ENCODE results near the gene PCBP2.
"Not testable (repeated sequence)": the region's sequence is repeated elsewhere in the genome, so short reads cannot be mapped to it uniquely, and the experiment has no call there.

The PCBP2 gene

GRCh38 chr12:53439582-53439981 is 12.3 kb upstream of the PCBP2 start:
- DNase-seq (ENCODE audit: low read depth in 2 of 2, low spot score in 1 of 2): not testable (repeated sequence)

- DNase-seq (ENCODE audit: low read depth in 2 of 2, low spot score in 1 of 2): peak; percentile 96 to 97
Observed at GRCh38 chr12:53441040-53441833, 10.7 kb upstream of the PCBP2 start, which contains the start of gene PRR13. PRR13 (plus strand) TSS chr12:53441734; CDS start chr12:53442715, 981 bp downstream.

- no peak for DNase-seq (ENCODE audit: low read depth in 2 of 2, low spot score in 1 of 2)
Observed at GRCh38 chr12:53443955-53444354, 7.9 kb upstream of the PCBP2 start.

DNA sequence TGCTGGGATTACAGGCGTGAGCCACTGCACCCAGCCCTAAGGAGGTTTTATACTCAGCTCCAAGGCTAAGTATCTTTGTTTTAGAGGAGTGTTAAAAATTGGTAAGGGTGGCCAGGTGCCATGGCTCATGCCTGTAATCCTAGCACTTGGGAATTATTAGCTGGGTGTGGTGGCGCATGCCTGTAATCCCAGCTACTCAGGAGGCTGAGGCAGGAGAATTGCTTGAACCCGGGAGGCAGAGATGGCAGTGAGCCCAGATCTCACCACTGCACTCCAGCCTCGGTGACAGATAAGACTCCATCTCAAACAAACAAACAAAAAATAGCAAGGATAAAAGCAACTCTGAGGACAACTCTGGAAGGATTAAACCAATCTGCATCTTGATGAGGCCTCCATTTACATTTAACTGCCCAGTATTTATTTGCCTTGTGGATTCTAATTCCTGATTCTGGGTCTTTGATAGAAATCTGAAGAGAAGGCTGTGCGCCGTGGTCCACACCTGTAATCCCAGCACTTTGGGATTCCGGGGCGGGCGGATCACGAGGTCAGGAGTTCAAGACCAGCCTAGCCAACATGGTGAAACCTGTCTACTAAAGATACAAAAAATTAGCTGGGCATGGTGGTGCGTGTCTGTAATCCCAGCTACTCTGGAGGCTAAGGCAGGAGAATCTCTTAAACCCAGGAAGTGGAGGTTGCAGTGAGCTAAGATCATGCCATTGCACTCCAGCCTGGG is 7.1 kb upstream of the PCBP2 start:
- not testable (repeated sequence) for DNase-seq (ENCODE audit: low read depth in 2 of 2, low spot score in 1 of 2)

DNA sequence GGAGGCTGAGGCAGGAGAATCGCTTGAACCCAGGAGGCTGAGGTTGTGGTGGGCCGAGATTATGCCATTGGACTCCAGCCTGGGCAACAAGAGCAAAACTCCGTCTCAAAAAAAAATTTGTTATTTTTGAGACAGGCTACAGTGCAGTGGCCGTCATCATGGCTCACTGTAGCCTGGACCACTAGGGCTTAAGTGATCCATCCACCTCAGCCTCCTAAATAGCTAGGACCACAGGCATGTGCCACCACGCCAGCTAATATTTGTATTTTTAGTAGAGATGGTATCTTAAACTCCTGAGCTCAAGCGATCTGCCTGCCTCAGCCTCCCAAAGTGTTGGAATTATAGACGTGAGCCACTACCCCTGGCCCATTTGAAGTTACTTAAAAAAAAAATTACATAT is 966 bp upstream of the PCBP2 start:
- DNase-seq (ENCODE audit: low read depth in 2 of 2, low spot score in 1 of 2): no peak

- DNase-seq (ENCODE audit: low read depth in 2 of 2, low spot score in 1 of 2): peak; percentile 59 to 61
Observed at GRCh38 chr12:53452159-53453077, 516 bp downstream of the PCBP2 start.

- DNase-seq (ENCODE audit: low read depth in 2 of 2, low spot score in 1 of 2): no peak
Observed at GRCh38 chr12:53453953-53454640, 2.2 kb downstream of the PCBP2 start.

DNA sequence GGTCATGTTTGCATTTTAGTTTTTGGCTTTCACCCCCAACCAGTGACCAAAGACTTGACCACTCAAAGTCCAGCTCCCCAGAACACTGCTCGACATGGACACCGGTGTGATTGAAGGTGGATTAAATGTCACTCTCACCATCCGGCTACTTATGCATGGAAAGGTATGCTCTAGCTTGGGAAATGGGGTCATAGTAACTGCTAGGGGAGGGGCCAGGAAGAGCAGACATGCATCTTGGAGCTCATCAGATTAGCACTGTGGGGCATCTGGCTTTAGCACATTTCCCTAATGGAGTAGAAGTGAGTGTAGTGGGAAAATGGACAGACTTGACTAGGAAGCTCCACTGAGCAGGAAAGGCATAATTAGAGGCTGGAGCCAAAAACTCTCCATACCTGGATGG is 2.8 kb downstream of the PCBP2 start:
- DNase-seq (ENCODE audit: low read depth in 2 of 2, low spot score in 1 of 2): no peak

GRCh38 chr12:53456654-53457366 is 4.9 kb downstream of the PCBP2 start:
- DNase-seq (ENCODE audit: low read depth in 2 of 2, low spot score in 1 of 2): no peak

DNA sequence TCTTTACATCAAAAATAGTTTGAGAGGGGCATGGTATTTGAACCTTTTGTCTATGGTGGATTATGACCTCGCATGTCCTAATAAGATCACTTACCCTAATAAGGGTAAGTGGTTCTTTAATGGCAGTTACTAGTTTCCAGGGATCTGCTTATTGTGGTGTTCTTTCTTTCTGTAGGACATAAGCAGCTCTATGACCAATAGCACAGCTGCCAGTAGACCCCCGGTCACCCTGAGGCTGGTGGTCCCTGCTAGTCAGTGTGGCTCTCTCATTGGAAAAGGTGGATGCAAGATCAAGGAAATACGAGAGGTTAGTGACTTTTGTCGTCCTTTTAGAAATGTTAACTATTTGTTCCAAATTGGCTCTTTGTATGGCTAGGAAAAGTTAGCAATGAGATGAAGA is 7.2 kb downstream of the PCBP2 start:
- DNase-seq (ENCODE audit: low read depth in 2 of 2, low spot score in 1 of 2): no peak

DNA sequence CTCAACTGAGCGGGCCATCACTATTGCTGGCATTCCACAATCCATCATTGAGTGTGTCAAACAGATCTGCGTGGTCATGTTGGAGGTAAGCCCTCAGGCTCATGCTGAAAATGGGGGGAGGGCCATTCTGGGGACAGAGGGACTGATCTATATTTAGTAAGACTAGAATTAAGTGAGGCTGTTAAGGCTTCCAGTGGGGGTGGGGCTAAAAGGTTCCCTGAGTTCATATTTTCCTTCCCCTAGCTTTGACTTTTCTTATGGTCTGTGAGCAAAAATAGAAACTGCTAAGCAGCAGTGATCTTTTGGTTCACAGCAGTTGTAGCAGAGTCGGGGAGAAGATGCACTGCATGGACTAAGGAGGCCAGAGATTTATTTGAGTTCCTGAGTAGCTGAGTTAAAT is 9.2 kb downstream of the PCBP2 start:
- no peak for DNase-seq (ENCODE audit: low read depth in 2 of 2, low spot score in 1 of 2)

- DNase-seq (ENCODE audit: low read depth in 2 of 2, low spot score in 1 of 2): no peak
Observed at GRCh38 chr12:53461591-53461990, 9.7 kb downstream of the PCBP2 start.

GRCh38 chr12:53462935-53463334 is 11.0 kb downstream of the PCBP2 start:
- DNase-seq (ENCODE audit: low read depth in 2 of 2, low spot score in 1 of 2): no peak

DNA sequence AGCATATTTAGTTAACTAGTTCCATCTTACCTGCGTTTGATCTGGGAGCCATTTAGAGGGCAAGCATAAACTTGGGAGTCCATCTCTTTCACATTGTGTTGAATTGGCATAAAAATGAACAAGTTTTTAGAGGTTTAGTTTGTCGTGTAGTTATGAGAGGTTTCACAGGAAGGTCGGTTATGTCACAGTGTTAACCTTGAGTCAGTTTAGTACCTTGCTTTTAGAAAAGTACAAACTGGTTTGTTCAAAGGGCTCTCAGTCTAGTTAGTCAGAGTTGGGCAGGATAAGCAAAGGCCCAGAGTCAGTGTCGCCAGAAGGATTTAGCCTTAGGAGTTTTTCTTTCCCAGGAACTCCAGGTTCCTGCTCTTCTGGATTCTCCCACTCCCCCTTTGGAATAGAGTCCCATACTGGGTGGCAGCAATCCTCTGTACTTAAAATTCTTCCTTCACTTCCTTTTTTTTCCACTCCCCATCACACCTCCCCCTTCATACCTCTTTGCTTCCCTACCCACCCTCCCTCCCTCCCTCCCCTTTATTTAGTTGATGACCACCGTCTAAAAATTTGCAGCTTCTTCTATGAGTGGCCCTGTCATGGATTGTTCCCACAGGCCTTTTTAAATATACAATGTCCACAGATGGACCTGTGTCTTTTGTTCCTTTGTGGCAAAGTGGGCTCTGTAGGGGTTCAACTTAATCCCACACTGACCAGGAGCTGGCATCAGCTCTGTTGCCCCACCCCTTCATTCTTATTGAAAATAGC is 12.1 kb downstream of the PCBP2 start:
- DNase-seq (ENCODE audit: low read depth in 2 of 2, low spot score in 1 of 2): no peak

GRCh38 chr12:53464685-53465418 is 12.9 kb downstream of the PCBP2 start:
- no peak for DNase-seq (ENCODE audit: low read depth in 2 of 2, low spot score in 1 of 2)

DNA sequence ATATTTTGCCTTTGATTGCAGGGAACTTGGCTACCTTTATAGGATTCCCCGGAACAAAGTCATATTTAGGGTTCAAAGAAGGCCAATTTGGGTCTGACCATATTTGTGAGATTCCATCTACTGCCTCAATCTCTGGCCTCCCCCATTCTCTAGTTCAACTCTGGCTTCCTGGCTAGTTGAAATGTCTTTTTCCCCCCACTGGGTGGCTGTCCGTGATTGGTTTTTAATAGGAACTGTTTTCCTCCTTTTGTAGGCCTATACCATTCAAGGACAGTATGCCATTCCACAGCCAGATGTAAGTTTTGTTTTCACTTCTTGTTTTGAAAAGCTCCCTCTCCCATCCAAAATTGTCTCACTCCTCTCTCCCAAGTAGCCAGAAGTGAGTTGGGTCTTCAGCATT is 13.8 kb downstream of the PCBP2 start:
- DNase-seq (ENCODE audit: low read depth in 2 of 2, low spot score in 1 of 2): no peak

GRCh38 chr12:53466640-53467039 is 14.7 kb downstream of the PCBP2 start:
- DNase-seq (ENCODE audit: low read depth in 2 of 2, low spot score in 1 of 2): no peak

GRCh38 chr12:53467082-53467481 is 15.2 kb downstream of the PCBP2 start:
- no peak for DNase-seq (ENCODE audit: low read depth in 2 of 2, low spot score in 1 of 2)

DNA sequence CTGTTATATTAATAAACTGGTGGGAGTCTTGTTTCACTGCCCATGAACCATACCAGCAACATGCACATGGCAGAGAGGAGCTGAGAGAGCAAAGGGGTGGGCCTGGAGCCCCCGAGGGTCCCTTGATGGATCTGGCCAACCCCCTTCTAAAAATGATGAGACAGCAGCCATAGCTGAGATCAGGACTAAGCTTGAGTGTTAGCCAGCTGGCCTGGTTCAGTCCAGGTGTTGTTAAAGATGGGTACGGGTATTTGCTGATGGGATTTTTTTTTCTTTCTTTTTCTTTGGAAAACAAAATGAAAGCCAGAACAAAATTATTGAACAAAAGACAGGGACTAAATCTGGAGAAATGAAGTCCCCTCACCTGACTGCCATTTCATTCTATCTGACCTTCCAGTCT is 16.0 kb downstream of the PCBP2 start:
- DNase-seq (ENCODE audit: low read depth in 2 of 2, low spot score in 1 of 2): no peak

Measured in stimulated activated CD8-positive, alpha-beta memory T cell treated with anti-CD3 and anti-CD28 coated beads, Interleukin-4, amount 100 ng/mL, for 4 hours (primary cell).